Mesodermal cell (in vitro differentiated cells): ENCODE results near the gene DSN1.

Experiments
- H3K27ac ChIP-seq: 2 replicates; pipeline ENCODE4 v1.7.0; 2013; ENCODE audit warnings: mild to moderate bottlenecking, low read depth, low read length, moderate library complexity; ENCODE audit not compliant: severe bottlenecking
- H3K36me3 ChIP-seq: 2 replicates; pipeline ENCODE4 v1.7.1; 2013; ENCODE audit warnings: mild to moderate bottlenecking, low read length, moderate library complexity; ENCODE audit not compliant: control insufficient read depth, insufficient read depth
- H3K4me1 ChIP-seq: one replicate; pipeline ENCODE4 v1.7.1; 2013; ENCODE audit warnings: mild to moderate bottlenecking, low read length; ENCODE audit not compliant: insufficient read depth, control insufficient read depth, poor library complexity, severe bottlenecking
- H3K4me3 ChIP-seq: 2 replicates; pipeline ENCODE4 v1.7.0; 2013; ENCODE audit warnings: low read length, control low read depth, mild to moderate bottlenecking; ENCODE audit not compliant: insufficient read depth, poor library complexity, severe bottlenecking; ENCODE audit errors: extremely low read depth
- H3K9me3 ChIP-seq: 2 replicates; pipeline ENCODE4 v1.7.1; 2013; ENCODE audit warnings: mild to moderate bottlenecking, low read length, moderate library complexity; ENCODE audit not compliant: control insufficient read depth
- WGBS, 2 experiments: methylation state at CpG; one replicate each; pipeline ENCODE4 v1.1.5; 2013; ENCODE audit warnings: missing lambda C conversion rate in 2 of 2; ENCODE audit not compliant: insufficient coverage in 2 of 2; 5-methylcytosine and 5-hydroxymethylcytosine counted together

Gene DSN1

GRCh38 chr20:36795691-36796090 is 22.1 kb upstream of the DSN1 start:
- H3K27ac ChIP-seq: no peak overlapping the region
- peaks cover 92% of the 10 kb centered on the region for H3K36me3 ChIP-seq
- 85 to 90% methylated on average over 3 of the region's 5 CpGs for WGBS, 2 experiments

GRCh38 chr20:36794116-36794474 is 20.5 kb upstream of the DSN1 start:
- H3K9me3 ChIP-seq: no peaks in the 10 kb centered on the region
- H3K36me3 ChIP-seq: peaks cover 87% of the 10 kb centered on the region
- H3K4me1 ChIP-seq: peaks cover 5% of the 10 kb centered on the region
- no peak overlapping the region for H3K27ac ChIP-seq
- H3K4me3 ChIP-seq: no peak overlapping the region
- 93 to 96% methylated on average over 15 to 16 of the region's 20 CpGs for WGBS, 2 experiments

More at GRCh38 chr20:36795691-36796090, 22.1 kb upstream of the DSN1 start:
- Histone ChIP-seq H3K4me3 (no peak overlapping the region), H3K9me3 (no peaks in the 10 kb centered on the region), H3K4me1 (peaks cover 5% of the 10 kb centered on the region)

- Histone ChIP-seq H3K4me1 (peaks cover 5% of the 10 kb centered on the region), H3K27ac (no peak overlapping the region), H3K36me3 (peaks cover 86% of the 10 kb centered on the region), H3K4me3 (no peak overlapping the region), H3K9me3 (no peaks in the 10 kb centered on the region)
- 95 to 96% methylated on average over 30 to 36 of the region's 36 CpGs for WGBS, 2 experiments
Measured at GRCh38 chr20:36793294-36794115, 19.9 kb upstream of the DSN1 start.

GRCh38 chr20:36792422-36792821 is 18.9 kb upstream of the DSN1 start:
- 67 to 70% methylated on average over 1 to 2 of the region's 3 CpGs for WGBS, 2 experiments
- peaks cover 82% of the 10 kb centered on the region for H3K36me3 ChIP-seq
- H3K4me1 ChIP-seq: peaks cover 5% of the 10 kb centered on the region
- H3K4me3 ChIP-seq: no peak overlapping the region
- no peak overlapping the region for H3K27ac ChIP-seq
- no peaks in the 10 kb centered on the region for H3K9me3 ChIP-seq

GRCh38 chr20:36791862-36792261 is 18.3 kb upstream of the DSN1 start:
- Histone ChIP-seq H3K36me3 (peaks cover 82% of the 10 kb centered on the region), H3K4me1 (peaks cover 5% of the 10 kb centered on the region)
- WGBS, 2 experiments: 84 to 89% methylated on average over 2 to 5 of the region's 5 CpGs

GRCh38 chr20:36786663-36787062 is 13.1 kb upstream of the DSN1 start:
- no peak overlapping the region for H3K4me3 ChIP-seq
- peaks cover 78% of the 10 kb centered on the region for H3K36me3 ChIP-seq
- 96 to 98% methylated on average over 4 of the region's 5 CpGs for WGBS, 2 experiments
- no peaks in the 10 kb centered on the region for H3K4me1 ChIP-seq
- H3K9me3 ChIP-seq: no peaks in the 10 kb centered on the region
- no peak overlapping the region for H3K27ac ChIP-seq

More at GRCh38 chr20:36791862-36792261, 18.3 kb upstream of the DSN1 start:
- Histone ChIP-seq H3K27ac (no peak overlapping the region), H3K4me3 (no peak overlapping the region), H3K9me3 (no peaks in the 10 kb centered on the region)

- Histone ChIP-seq H3K27ac (no peak overlapping the region), H3K4me1 (no peaks in the 10 kb centered on the region), H3K9me3 (no peaks in the 10 kb centered on the region), H3K36me3 (peaks cover 73% of the 10 kb centered on the region), H3K4me3 (no peak overlapping the region)
- WGBS, 2 experiments: 94 to 95% methylated on average over 11 to 12 of the region's 13 CpGs
Measured at GRCh38 chr20:36786246-36786645, 12.7 kb upstream of the DSN1 start.

- Histone ChIP-seq H3K4me1 (no peaks in the 10 kb centered on the region), H3K27ac (no peak overlapping the region), H3K36me3 (peaks cover 67% of the 10 kb centered on the region), H3K9me3 (no peaks in the 10 kb centered on the region), H3K4me3 (no peak overlapping the region)
- WGBS, 2 experiments: 67 to 82% methylated on average over 1 to 2 of the region's 2 CpGs
Measured at GRCh38 chr20:36785308-36785707, 11.7 kb upstream of the DSN1 start.

GRCh38 chr20:36784900-36785299 is 11.3 kb upstream of the DSN1 start:
- Histone ChIP-seq H3K36me3 (peaks cover 67% of the 10 kb centered on the region), H3K4me1 (no peaks in the 10 kb centered on the region), H3K27ac (no peak overlapping the region), H3K4me3 (no peak overlapping the region), H3K9me3 (no peaks in the 10 kb centered on the region)
- 84 to 96% methylated on average over 5 to 8 of the region's 9 CpGs for WGBS, 2 experiments

- Histone ChIP-seq H3K36me3 (peaks cover 60% of the 10 kb centered on the region), H3K27ac (no peak overlapping the region), H3K4me3 (no peak overlapping the region), H3K4me1 (no peaks in the 10 kb centered on the region), H3K9me3 (no peaks in the 10 kb centered on the region)
- WGBS, 2 experiments: 97 to 99% methylated on average over 7 of the region's 7 CpGs
Measured at GRCh38 chr20:36784116-36784515, 10.6 kb upstream of the DSN1 start.

- WGBS, 2 experiments: 51 to 68% methylated on average over 4 to 6 of the region's 6 CpGs
- H3K27ac ChIP-seq: no peak overlapping the region
- no peak overlapping the region for H3K4me3 ChIP-seq
- H3K4me1 ChIP-seq: no peaks in the 10 kb centered on the region
- H3K36me3 ChIP-seq: peaks cover 21% of the 10 kb centered on the region
- no peaks in the 10 kb centered on the region for H3K9me3 ChIP-seq
Measured at GRCh38 chr20:36779656-36780025, 6.1 kb upstream of the DSN1 start.
